Mammary epithelial cell (primary cell): ENCODE measurements around the gene NTN1.

Source experiments
- CTCF ChIP-seq, 2 donors: IDR thresholded peaks in 1 of 2; conservative IDR thresholded peaks in 1 of 2; 2 replicates each; pipeline ENCODE4 v1.5.1; 2011 to 2012; ENCODE audit warnings: inconsistent platforms in 2 of 2, low read length in 2 of 2, mild to moderate bottlenecking in 2 of 2, control low read depth in 1 of 2, low read depth in 1 of 2; ENCODE audit not compliant: insufficient read depth in 1 of 2; ENCODE audit errors: extremely low read depth in 1 of 2
- EZH2 ChIP-seq: IDR thresholded peaks from 2 replicates; pipeline ENCODE4 v1.6.1; 2012; ENCODE audit warnings: low read length, inconsistent platforms, borderline replicate concordance

GRCh38 chr17:9148905-9149525, 127.7 kb downstream of the NTN1 start:
- TF ChIP-seq CTCF (conservative IDR thresholded peaks at IDR 0.05 in 1 of 2, IDR thresholded peaks at IDR 0.05 in 1 of 2; ENCODE audit: extremely low read depth in 1 of 2, insufficient read depth in 1 of 2, low read depth in 1 of 2, low read length in 2 of 2) (no peak), EZH2 (no peak)
